Immature natural killer cell (primary cell): ENCODE data around the gene APEH. TPM values are rescaled to one million over a fixed set of nuclear protein-coding genes. Genes with fewer than 3 reads are reported as not detected.

Experiments
- DNase-seq, 3 donors: peaks; one replicate each; pipeline ENCODE4 v3.0.0; 2022; ENCODE audit warnings: mixed read lengths in 1 of 3
- H3K27ac Mint-ChIP-seq, 6 donors: one replicate each; pipeline ENCODE4 v1.8.0; 2020; ENCODE audit warnings: mixed read lengths in 6 of 6, mild to moderate bottlenecking in 5 of 6, inconsistent platforms in 4 of 6, moderate library complexity in 3 of 6
- H3K27me3 Mint-ChIP-seq, 3 donors: one replicate each; pipeline ENCODE4 v1.8.0; 2020 to 2021; ENCODE audit warnings: low read depth in 3 of 3, mild to moderate bottlenecking in 3 of 3, mixed read lengths in 3 of 3, moderate library complexity in 3 of 3, inconsistent platforms in 1 of 3
- H3K36me3 Mint-ChIP-seq, 3 donors: one replicate each; pipeline ENCODE4 v1.8.0; 2020; ENCODE audit warnings: mixed read lengths in 3 of 3, inconsistent platforms in 2 of 3, mild to moderate bottlenecking in 2 of 3
- H3K4me1 Mint-ChIP-seq, 2 donors: one replicate each; pipeline ENCODE4 v1.8.0; 2020; ENCODE audit warnings: inconsistent platforms in 2 of 2, mild to moderate bottlenecking in 2 of 2, mixed read lengths in 2 of 2, moderate library complexity in 1 of 2
- H3K4me3 Mint-ChIP-seq, 5 donors: one replicate each; pipeline ENCODE4 v1.8.0; 2020; ENCODE audit warnings: mild to moderate bottlenecking in 5 of 5, mixed read lengths in 5 of 5, inconsistent platforms in 3 of 5, moderate library complexity in 3 of 5
- H3K9me3 Mint-ChIP-seq, 6 donors: one replicate each; pipeline ENCODE4 v1.8.0; 2020; ENCODE audit warnings: mild to moderate bottlenecking in 6 of 6, mixed read lengths in 6 of 6, inconsistent platforms in 4 of 6, moderate library complexity in 3 of 6
- polyA plus RNA-seq, 3 donors: library from polyadenylated mRNA; unstranded; fragments of 300-500 nt; fragmentation: Illumina TruSeq; gene quantifications; one replicate each; pipeline ENCODE4 v1.2.3, GENCODE V29; 2021

APEH gene
- polyA plus RNA-seq, 3 donors from 2014 or later: 88.0 to 130 (median 121) TPM

GRCh38 chr3:49641921-49642707, 32.0 kb upstream of the APEH start:
- no peaks in the 10 kb centered on the region for H3K4me1 Mint-ChIP-seq
- H3K9me3 Mint-ChIP-seq: no peaks in the 10 kb centered on the region
- H3K4me3 Mint-ChIP-seq: no peak overlapping the region
- no peaks in the 10 kb centered on the region for H3K36me3 Mint-ChIP-seq
- DNase-seq: no peak
- no peak overlapping the region for H3K27ac Mint-ChIP-seq
- peaks cover 0 to 5% (median 0%) of the 10 kb centered on the region in 3 donors for H3K27me3 Mint-ChIP-seq

GRCh38 chr3:49642708-49643145, 31.4 kb upstream of the APEH start:
- H3K27ac Mint-ChIP-seq: no peak overlapping the region
- H3K4me1 Mint-ChIP-seq: no peaks in the 10 kb centered on the region
- no peaks in the 10 kb centered on the region for H3K9me3 Mint-ChIP-seq
- no peak for DNase-seq
- no peaks in the 10 kb centered on the region for H3K36me3 Mint-ChIP-seq
- peaks cover 0 to 5% (median 0%) of the 10 kb centered on the region in 3 donors for H3K27me3 Mint-ChIP-seq
- H3K4me3 Mint-ChIP-seq: no peak overlapping the region

GRCh38 chr3:49644684-49645083, 29.5 kb upstream of the APEH start:
- no peak for DNase-seq
- no peaks in the 10 kb centered on the region for H3K36me3 Mint-ChIP-seq
- H3K27me3 Mint-ChIP-seq: peaks cover 0 to 5% (median 0%) of the 10 kb centered on the region in 3 donors
- no peak overlapping the region for H3K27ac Mint-ChIP-seq
- no peak overlapping the region for H3K4me3 Mint-ChIP-seq
- H3K9me3 Mint-ChIP-seq: no peaks in the 10 kb centered on the region
- no peaks in the 10 kb centered on the region for H3K4me1 Mint-ChIP-seq

- no peak overlapping the region for H3K27ac Mint-ChIP-seq
- no peaks in the 10 kb centered on the region for H3K36me3 Mint-ChIP-seq
- H3K27me3 Mint-ChIP-seq: peaks cover 0 to 5% (median 0%) of the 10 kb centered on the region in 3 donors
- no peak for DNase-seq
- H3K4me3 Mint-ChIP-seq: no peak overlapping the region
- H3K4me1 Mint-ChIP-seq: no peaks in the 10 kb centered on the region
- no peaks in the 10 kb centered on the region for H3K9me3 Mint-ChIP-seq
These were observed 27.9 kb upstream of the APEH start for GRCh38 chr3:49646236-49646635.

GRCh38 chr3:49647741-49648140, 26.4 kb upstream of the APEH start:
- no peak overlapping the region for H3K27ac Mint-ChIP-seq
- H3K9me3 Mint-ChIP-seq: no peaks in the 10 kb centered on the region

GRCh38 chr3:49648354-49649019, 25.7 kb upstream of the APEH start:
- no peak for DNase-seq
- Mint-ChIP-seq H3K27me3 (peaks cover 0 to 3% (median 0%) of the 10 kb centered on the region in 3 donors), H3K4me3 (no peak overlapping the region), H3K36me3 (no peaks in the 10 kb centered on the region), H3K27ac (no peak overlapping the region), H3K9me3 (no peaks in the 10 kb centered on the region), H3K4me1 (no peaks in the 10 kb centered on the region)

More at GRCh38 chr3:49647741-49648140, 26.4 kb upstream of the APEH start:
- peaks cover 0 to 4% (median 0%) of the 10 kb centered on the region in 3 donors for H3K27me3 Mint-ChIP-seq
- no peaks in the 10 kb centered on the region for H3K36me3 Mint-ChIP-seq
- DNase-seq: no peak
- no peak overlapping the region for H3K4me3 Mint-ChIP-seq
- no peaks in the 10 kb centered on the region for H3K4me1 Mint-ChIP-seq

GRCh38 chr3:49649576-49649975, 24.6 kb upstream of the APEH start:
- H3K4me1 Mint-ChIP-seq: no peaks in the 10 kb centered on the region
- no peak overlapping the region for H3K4me3 Mint-ChIP-seq
- no peaks in the 10 kb centered on the region for H3K36me3 Mint-ChIP-seq

GRCh38 chr3:49650177-49650576, 24.0 kb upstream of the APEH start:
- H3K4me1 Mint-ChIP-seq: no peaks in the 10 kb centered on the region
- H3K27ac Mint-ChIP-seq: no peak overlapping the region
- no peak overlapping the region for H3K4me3 Mint-ChIP-seq
- H3K9me3 Mint-ChIP-seq: no peaks in the 10 kb centered on the region
- DNase-seq: no peak
- no peaks in the 10 kb centered on the region for H3K36me3 Mint-ChIP-seq
- H3K27me3 Mint-ChIP-seq: no peaks in the 10 kb centered on the region

More at GRCh38 chr3:49649576-49649975, 24.6 kb upstream of the APEH start:
- Mint-ChIP-seq H3K27me3 (peaks cover 0 to 3% (median 0%) of the 10 kb centered on the region in 3 donors), H3K27ac (no peak overlapping the region), H3K9me3 (no peaks in the 10 kb centered on the region)
- DNase-seq: no peak

GRCh38 chr3:49650637-49651036, 23.5 kb upstream of the APEH start:
- no peak overlapping the region for H3K27ac Mint-ChIP-seq
- no peak overlapping the region for H3K4me3 Mint-ChIP-seq
- H3K27me3 Mint-ChIP-seq: no peaks in the 10 kb centered on the region
- no peaks in the 10 kb centered on the region for H3K4me1 Mint-ChIP-seq
- no peak for DNase-seq
- no peaks in the 10 kb centered on the region for H3K9me3 Mint-ChIP-seq
- H3K36me3 Mint-ChIP-seq: no peaks in the 10 kb centered on the region

GRCh38 chr3:49652218-49652902, 21.8 kb upstream of the APEH start:
- H3K9me3 Mint-ChIP-seq: no peaks in the 10 kb centered on the region
- no peak for DNase-seq
- H3K27ac Mint-ChIP-seq: no peak overlapping the region
- no peak overlapping the region for H3K4me3 Mint-ChIP-seq
- H3K4me1 Mint-ChIP-seq: no peaks in the 10 kb centered on the region
- no peaks in the 10 kb centered on the region for H3K36me3 Mint-ChIP-seq
- H3K27me3 Mint-ChIP-seq: no peaks in the 10 kb centered on the region

- Mint-ChIP-seq H3K4me3 (no peak overlapping the region), H3K27ac (no peak overlapping the region), H3K27me3 (no peaks in the 10 kb centered on the region), H3K9me3 (no peaks in the 10 kb centered on the region), H3K4me1 (no peaks in the 10 kb centered on the region), H3K36me3 (no peaks in the 10 kb centered on the region)
- DNase-seq: no peak
These were observed 21.2 kb upstream of the APEH start for GRCh38 chr3:49652903-49653415.

GRCh38 chr3:49653621-49654020, 20.5 kb upstream of the APEH start:
- Mint-ChIP-seq H3K9me3 (no peaks in the 10 kb centered on the region), H3K36me3 (no peaks in the 10 kb centered on the region), H3K27me3 (no peaks in the 10 kb centered on the region), H3K4me3 (no peak overlapping the region), H3K4me1 (no peaks in the 10 kb centered on the region), H3K27ac (no peak overlapping the region)
- DNase-seq: no peak

GRCh38 chr3:49654176-49654825, 19.9 kb upstream of the APEH start:
- Mint-ChIP-seq H3K4me3 (no peak overlapping the region), H3K4me1 (no peaks in the 10 kb centered on the region), H3K9me3 (no peaks in the 10 kb centered on the region), H3K27ac (no peak overlapping the region), H3K27me3 (no peaks in the 10 kb centered on the region), H3K36me3 (no peaks in the 10 kb centered on the region)
- no peak for DNase-seq
